Stimulated activated CD4-positive, alpha-beta T cell treated with anti-CD3 and anti-CD28 coated beads, Interleukin-12 subunit alpha, Interleukin-12 subunit beta, amount 100 ng/mL, for 48 hours (primary cell): ENCODE results near the gene CHID1.

ENCODE experiments used
- DNase-seq, 3 donors: peaks; one replicate each; pipeline ENCODE4 v3.0.0-alpha.2; 2020; ENCODE audit warnings: low read depth in 2 of 3, low spot score in 1 of 3

The CHID1 gene

GRCh38 chr11:910044-910588, 494 bp downstream of the CHID1 start:
- no peak for DNase-seq

GRCh38 chr11:909406-909805, 1.2 kb downstream of the CHID1 start:
- DNase-seq = no peak

- no peak for DNase-seq
These were observed 2.3 kb downstream of the CHID1 start for GRCh38 chr11:908273-908672.

- no peak for DNase-seq
These were observed 2.9 kb downstream of the CHID1 start for GRCh38 chr11:907668-908067.

- DNase-seq = no peak
These were observed 4.7 kb downstream of the CHID1 start for GRCh38 chr11:905952-906351.

GRCh38 chr11:904380-904779, 6.2 kb downstream of the CHID1 start:
- no peak for DNase-seq

- DNase-seq = no peak
These were observed 9.1 kb downstream of the CHID1 start for GRCh38 chr11:901452-902061.

GRCh38 chr11:900545-900944, 10.1 kb downstream of the CHID1 start:
- no peak for DNase-seq

GRCh38 chr11:899724-900123, 10.9 kb downstream of the CHID1 start:
- DNase-seq = no peak

- no peak for DNase-seq
These were observed 11.9 kb downstream of the CHID1 start for GRCh38 chr11:898540-899190.

- no peak for DNase-seq
These were observed 12.5 kb downstream of the CHID1 start for GRCh38 chr11:898143-898511.

GRCh38 chr11:897253-898142, 13.1 kb downstream of the CHID1 start:
- DNase-seq = no peak

GRCh38 chr11:895331-896110, 15.1 kb downstream of the CHID1 start:
- no peak for DNase-seq

GRCh38 chr11:894575-895201, 15.9 kb downstream of the CHID1 start:
- DNase-seq = no peak

GRCh38 chr11:893008-893654, 17.5 kb downstream of the CHID1 start:
- DNase-seq = no peak

GRCh38 chr11:890794-891540, 19.6 kb downstream of the CHID1 start:
- DNase-seq = no peak

GRCh38 chr11:889687-890475, 20.7 kb downstream of the CHID1 start:
- no peak for DNase-seq

- no peak for DNase-seq
These were observed 21.4 kb downstream of the CHID1 start for GRCh38 chr11:889257-889656.
